HepG2 (cell line): Measurements from ENCODE around the gene VRK1. TPM values are rescaled to one million over a fixed set of nuclear protein-coding genes. Genes with fewer than 3 reads are reported as not detected.

Experiments
- CREM ChIP-seq, 2 experiments: sonication (generic) in 1 of 2; formaldehyde crosslinking in 1 of 2; IDR thresholded peaks; 2 replicates each; pipeline versions ENCODE4 v1.4.0 to v1.6.1; 2016 to 2020; ENCODE audit warnings: antibody characterized with exemption in 1 of 2, mild to moderate bottlenecking in 1 of 2, missing genetic modification reagents in 1 of 2
- ELF3 ChIP-seq: IDR thresholded peaks from 2 replicates; pipeline ENCODE4 v1.6.1; 2016; ENCODE audit warnings: missing genetic modification reagents, missing compliant biosample characterization
- ERF ChIP-seq: IDR thresholded peaks from 2 replicates; pipeline ENCODE4 v1.6.1; 2018; ENCODE audit warnings: missing biosample characterization, missing genetic modification reagents
- GZF1 ChIP-seq: sonication (generic); formaldehyde crosslinking; IDR thresholded peaks from 2 replicates; pipeline ENCODE4 v1.5.1; 2020; ENCODE audit warnings: mild to moderate bottlenecking, missing genetic modification reagents
- IRF2 ChIP-seq: IDR thresholded peaks from 2 replicates; pipeline ENCODE4 v1.6.1; 2018; ENCODE audit warnings: missing genetic modification reagents, missing compliant biosample characterization
- MED8 ChIP-seq: sonication (generic); formaldehyde crosslinking; IDR thresholded peaks from 2 replicates; pipeline ENCODE4 v1.8.1; 2023; ENCODE audit warnings: mild to moderate bottlenecking, missing genetic modification reagents; ENCODE audit not compliant: insufficient replicate concordance
- NFATC3 ChIP-seq: sonication (generic); formaldehyde crosslinking; IDR thresholded peaks from 2 replicates; pipeline ENCODE4 v1.5.1; 2020; ENCODE audit warnings: mild to moderate bottlenecking, missing genetic modification reagents
- TCF12 ChIP-seq, 2 experiments: fragments of 450-650 bp in 1 of 2; sonication (generic) in 1 of 2; formaldehyde crosslinking in 1 of 2; IDR thresholded peaks; 2 replicates each; pipeline versions ENCODE4 v1.6.1 to v1.8.0; 2017 to 2022; ENCODE audit warnings: antibody characterized with exemption in 1 of 2, mild to moderate bottlenecking in 1 of 2, missing genetic modification reagents in 1 of 2, moderate library complexity in 1 of 2
- ZFX ChIP-seq: sonication (generic); formaldehyde crosslinking; IDR thresholded peaks from 2 replicates; pipeline ENCODE4 v1.4.0; 2020; ENCODE audit warnings: mild to moderate bottlenecking, low read depth, missing genetic modification reagents, moderate library complexity
- ZNF556 ChIP-seq: sonication (generic); formaldehyde crosslinking; IDR thresholded peaks from 2 replicates; pipeline ENCODE4 v1.4.0; 2020; ENCODE audit warnings: mild to moderate bottlenecking, missing genetic modification reagents, borderline replicate concordance
- ZNF788 ChIP-seq: sonication (generic); formaldehyde crosslinking; IDR thresholded peaks from 2 replicates; pipeline ENCODE4 v1.5.0; 2020; ENCODE audit warnings: mild to moderate bottlenecking, missing genetic modification reagents, borderline replicate concordance
- polyA plus RNA-seq, 8 experiments: library from polyadenylated mRNA; depleted of rRNA in 3 of 8; stranded (reverse) in 7 of 8; unstranded in 1 of 8; fragments of >200 nt; fragmentation: Illumina TruSeq in 4 of 8; extraction: Trizol in 4 of 8; gene quantifications; 2 replicates each; pipeline versions ENCODE4 v1.2.1 to v1.2.3, GENCODE V29; 2011 to 2016; ENCODE audit warnings: low read depth in 4 of 8, missing spikeins in 1 of 8, mixed read lengths in 1 of 8; ENCODE audit not compliant: insufficient read depth in 1 of 8
- total RNA-seq, 5 experiments: library from RNA; depleted of rRNA; stranded (reverse); fragments of >200 nt; fragmentation: Illumina TruSeq; extraction: Trizol; gene quantifications; 2 replicates each; pipeline ENCODE4 v1.2.3, GENCODE V29; 2016; ENCODE audit warnings: low read depth in 1 of 5
- TF ChIP-seq, protein P1 (sequence below): sonication (generic); formaldehyde crosslinking; IDR thresholded peaks from 2 replicates; pipeline ENCODE4 v1.5.1; 2020; ENCODE audit warnings: mild to moderate bottlenecking, missing genetic modification reagents
- TF ChIP-seq, protein P2 (sequence below): sonication (generic); formaldehyde crosslinking; IDR thresholded peaks from 2 replicates; pipeline ENCODE4 v1.8.0; 2022; ENCODE audit warnings: mild to moderate bottlenecking, missing genetic modification reagents, borderline replicate concordance
- TF ChIP-seq, protein P3 (sequence below): sonication (generic); formaldehyde crosslinking; IDR thresholded peaks from 2 replicates; pipeline ENCODE4 v1.5.1; 2020; ENCODE audit warnings: missing genetic modification reagents, mild to moderate bottlenecking, borderline replicate concordance
- TF ChIP-seq, protein P4 (sequence below): sonication (generic); formaldehyde crosslinking; IDR thresholded peaks from 2 replicates; pipeline ENCODE4 v1.8.1; 2022; ENCODE audit warnings: low read depth, mild to moderate bottlenecking, missing genetic modification reagents
- TF ChIP-seq, protein P5 (sequence below): sonication (generic); formaldehyde crosslinking; IDR thresholded peaks from 2 replicates; pipeline ENCODE4 v1.8.1; 2023; ENCODE audit warnings: mild to moderate bottlenecking, inconsistent platforms, moderate library complexity, missing genetic modification reagents, borderline replicate concordance
- TF ChIP-seq, protein P6 (sequence below): sonication (generic); formaldehyde crosslinking; IDR thresholded peaks from 2 replicates; pipeline ENCODE4 v1.5.0; 2020; ENCODE audit warnings: missing genetic modification reagents

VRK1 gene
- total and polyA plus RNA-seq, 2 of the 13 experiments (the other 11 are each of a cell fraction or from before 2014, with no cell fraction given) = 7.9 to 51.3 TPM

DNA sequence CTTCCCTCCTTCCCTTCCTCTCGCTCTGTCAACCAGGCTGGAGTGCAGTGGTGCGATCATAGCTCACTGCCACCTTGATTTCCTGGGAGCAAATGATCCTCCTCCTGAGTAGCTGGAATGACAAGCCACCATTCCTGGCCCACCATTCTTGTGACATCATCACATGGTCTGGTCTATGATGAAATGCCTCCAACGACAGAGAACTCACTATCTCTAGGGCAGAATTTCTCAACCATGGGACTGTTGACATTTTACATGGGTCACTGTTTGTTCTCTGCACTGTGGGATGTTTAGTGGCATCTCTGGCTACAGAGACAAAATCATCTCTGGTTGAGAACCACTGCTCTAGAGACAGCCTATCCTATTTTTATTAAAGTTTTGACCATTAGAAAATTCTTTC, 9.7 kb downstream of the VRK1 start (continued):
- TF ChIP-seq, protein P1, sequence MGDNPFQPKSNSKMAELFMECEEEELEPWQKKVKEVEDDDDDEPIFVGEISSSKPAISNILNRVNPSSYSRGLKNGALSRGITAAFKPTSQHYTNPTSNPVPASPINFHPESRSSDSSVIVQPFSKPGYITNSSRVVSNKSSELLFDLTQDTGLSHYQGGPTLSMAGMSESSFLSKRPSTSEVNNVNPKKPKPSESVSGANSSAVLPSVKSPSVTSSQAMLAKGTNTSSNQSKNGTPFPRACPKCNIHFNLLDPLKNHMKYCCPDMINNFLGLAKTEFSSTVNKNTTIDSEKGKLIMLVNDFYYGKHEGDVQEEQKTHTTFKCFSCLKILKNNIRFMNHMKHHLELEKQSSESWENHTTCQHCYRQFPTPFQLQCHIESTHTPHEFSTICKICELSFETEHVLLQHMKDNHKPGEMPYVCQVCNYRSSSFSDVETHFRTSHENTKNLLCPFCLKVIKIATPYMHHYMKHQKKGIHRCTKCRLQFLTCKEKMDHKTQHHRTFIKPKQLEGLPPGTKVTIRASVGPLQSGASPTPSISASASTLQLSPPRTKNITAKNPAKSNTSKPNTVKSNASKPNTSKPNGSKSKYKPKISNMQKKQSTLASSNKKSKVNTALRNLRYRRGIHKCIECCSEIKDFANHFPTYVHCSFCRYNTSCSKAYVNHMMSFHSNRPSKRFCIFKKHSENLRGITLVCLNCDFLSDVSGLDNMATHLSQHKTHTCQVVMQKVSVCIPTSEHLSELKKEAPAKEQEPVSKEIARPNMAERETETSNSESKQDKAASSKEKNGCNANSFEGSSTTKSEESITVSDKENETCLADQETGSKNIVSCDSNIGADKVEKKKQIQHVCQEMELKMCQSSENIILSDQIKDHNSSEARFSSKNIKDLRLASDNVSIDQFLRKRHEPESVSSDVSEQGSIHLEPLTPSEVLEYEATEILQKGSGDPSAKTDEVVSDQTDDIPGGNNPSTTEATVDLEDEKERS (CRISPR knock-in tag) = no peak
- TF ChIP-seq NFATC3 (CRISPR knock-in tag) (no peak), MED8 (CRISPR knock-in tag) (no peak), IRF2 (CRISPR knock-in tag) (peak; percentile 55; the same call in 1 of the 2 replicates), GZF1 (no peak), ELF3 (CRISPR knock-in tag) (peak; percentile 30; the same call in 1 of the 2 replicates), ZNF556 (CRISPR knock-in tag) (no peak), CREM (IDR thresholded peaks at IDR 0.05) (peak; percentile 71), CREM (CRISPR knock-in tag; IDR thresholded peaks at IDR 0.05) (no peak), ERF (CRISPR knock-in tag) (no peak), TCF12 (IDR thresholded peaks at IDR 0.05) (no peak), TCF12 (CRISPR knock-in tag; IDR thresholded peaks at IDR 0.05) (no peak), ZFX (CRISPR knock-in tag) (no peak), ZNF788 (CRISPR knock-in tag) (no peak)
- TF ChIP-seq, protein P2, sequence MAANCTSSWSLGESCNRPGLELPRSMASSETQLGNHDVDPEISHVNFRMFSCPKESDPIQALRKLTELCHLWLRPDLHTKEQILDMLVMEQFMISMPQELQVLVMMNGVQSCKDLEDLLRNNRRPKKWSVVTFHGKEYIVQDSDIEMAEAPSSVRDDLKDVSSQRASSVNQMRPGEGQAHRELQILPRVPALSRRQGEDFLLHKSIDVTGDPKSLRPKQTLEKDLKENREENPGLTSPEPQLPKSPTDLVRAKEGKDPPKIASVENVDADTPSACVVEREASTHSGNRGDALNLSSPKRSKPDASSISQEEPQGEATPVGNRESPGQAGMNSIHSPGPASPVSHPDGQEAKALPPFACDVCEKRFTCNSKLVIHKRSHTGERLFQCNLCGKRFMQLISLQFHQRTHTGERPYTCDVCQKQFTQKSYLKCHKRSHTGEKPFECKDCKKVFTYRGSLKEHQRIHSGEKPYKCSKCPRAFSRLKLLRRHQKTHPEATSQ (CRISPR knock-in tag) = no peak
- TF ChIP-seq, protein P3, sequence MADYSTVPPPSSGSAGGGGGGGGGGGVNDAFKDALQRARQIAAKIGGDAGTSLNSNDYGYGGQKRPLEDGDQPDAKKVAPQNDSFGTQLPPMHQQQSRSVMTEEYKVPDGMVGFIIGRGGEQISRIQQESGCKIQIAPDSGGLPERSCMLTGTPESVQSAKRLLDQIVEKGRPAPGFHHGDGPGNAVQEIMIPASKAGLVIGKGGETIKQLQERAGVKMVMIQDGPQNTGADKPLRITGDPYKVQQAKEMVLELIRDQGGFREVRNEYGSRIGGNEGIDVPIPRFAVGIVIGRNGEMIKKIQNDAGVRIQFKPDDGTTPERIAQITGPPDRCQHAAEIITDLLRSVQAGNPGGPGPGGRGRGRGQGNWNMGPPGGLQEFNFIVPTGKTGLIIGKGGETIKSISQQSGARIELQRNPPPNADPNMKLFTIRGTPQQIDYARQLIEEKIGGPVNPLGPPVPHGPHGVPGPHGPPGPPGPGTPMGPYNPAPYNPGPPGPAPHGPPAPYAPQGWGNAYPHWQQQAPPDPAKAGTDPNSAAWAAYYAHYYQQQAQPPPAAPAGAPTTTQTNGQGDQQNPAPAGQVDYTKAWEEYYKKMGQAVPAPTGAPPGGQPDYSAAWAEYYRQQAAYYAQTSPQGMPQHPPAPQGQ (CRISPR knock-in tag) = no peak
- TF ChIP-seq, protein P4, sequence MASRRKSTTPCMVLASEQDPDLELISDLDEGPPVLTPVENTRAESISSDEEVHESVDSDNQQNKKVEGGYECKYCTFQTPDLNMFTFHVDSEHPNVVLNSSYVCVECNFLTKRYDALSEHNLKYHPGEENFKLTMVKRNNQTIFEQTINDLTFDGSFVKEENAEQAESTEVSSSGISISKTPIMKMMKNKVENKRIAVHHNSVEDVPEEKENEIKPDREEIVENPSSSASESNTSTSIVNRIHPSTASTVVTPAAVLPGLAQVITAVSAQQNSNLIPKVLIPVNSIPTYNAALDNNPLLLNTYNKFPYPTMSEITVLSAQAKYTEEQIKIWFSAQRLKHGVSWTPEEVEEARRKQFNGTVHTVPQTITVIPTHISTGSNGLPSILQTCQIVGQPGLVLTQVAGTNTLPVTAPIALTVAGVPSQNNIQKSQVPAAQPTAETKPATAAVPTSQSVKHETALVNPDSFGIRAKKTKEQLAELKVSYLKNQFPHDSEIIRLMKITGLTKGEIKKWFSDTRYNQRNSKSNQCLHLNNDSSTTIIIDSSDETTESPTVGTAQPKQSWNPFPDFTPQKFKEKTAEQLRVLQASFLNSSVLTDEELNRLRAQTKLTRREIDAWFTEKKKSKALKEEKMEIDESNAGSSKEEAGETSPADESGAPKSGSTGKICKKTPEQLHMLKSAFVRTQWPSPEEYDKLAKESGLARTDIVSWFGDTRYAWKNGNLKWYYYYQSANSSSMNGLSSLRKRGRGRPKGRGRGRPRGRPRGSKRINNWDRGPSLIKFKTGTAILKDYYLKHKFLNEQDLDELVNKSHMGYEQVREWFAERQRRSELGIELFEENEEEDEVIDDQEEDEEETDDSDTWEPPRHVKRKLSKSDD = peak; percentile 77; the same call in 1 of the 2 replicates
- TF ChIP-seq, protein P5, sequence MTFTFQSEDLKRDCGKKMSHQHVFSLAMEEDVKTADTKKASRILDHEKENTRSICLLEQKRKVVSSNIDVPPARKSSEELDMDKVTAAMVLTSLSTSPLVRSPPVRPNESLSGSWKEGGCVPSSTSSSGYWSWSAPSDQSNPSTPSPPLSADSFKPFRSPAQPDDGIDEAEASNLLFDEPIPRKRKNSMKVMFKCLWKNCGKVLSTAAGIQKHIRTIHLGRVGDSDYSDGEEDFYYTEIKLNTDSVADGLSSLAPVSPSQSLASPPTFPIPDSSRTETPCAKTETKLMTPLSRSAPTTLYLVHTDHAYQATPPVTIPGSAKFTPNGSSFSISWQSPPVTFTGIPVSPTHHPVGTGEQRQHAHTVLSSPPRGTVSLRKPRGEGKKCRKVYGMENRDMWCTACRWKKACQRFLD (CRISPR knock-in tag) = no peak
- TF ChIP-seq, protein P6, sequence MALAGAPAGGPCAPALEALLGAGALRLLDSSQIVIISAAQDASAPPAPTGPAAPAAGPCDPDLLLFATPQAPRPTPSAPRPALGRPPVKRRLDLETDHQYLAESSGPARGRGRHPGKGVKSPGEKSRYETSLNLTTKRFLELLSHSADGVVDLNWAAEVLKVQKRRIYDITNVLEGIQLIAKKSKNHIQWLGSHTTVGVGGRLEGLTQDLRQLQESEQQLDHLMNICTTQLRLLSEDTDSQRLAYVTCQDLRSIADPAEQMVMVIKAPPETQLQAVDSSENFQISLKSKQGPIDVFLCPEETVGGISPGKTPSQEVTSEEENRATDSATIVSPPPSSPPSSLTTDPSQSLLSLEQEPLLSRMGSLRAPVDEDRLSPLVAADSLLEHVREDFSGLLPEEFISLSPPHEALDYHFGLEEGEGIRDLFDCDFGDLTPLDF (CRISPR knock-in tag) = no peak
